K562 (cell line): ENCODE results near the gene MESP1. TPM values are rescaled to one million over a fixed set of nuclear protein-coding genes. Genes with fewer than 3 reads are reported as not detected.

ENCODE experiments used
- ATF4 ChIP-seq: fragments of 450-650 bp; formaldehyde crosslinking; IDR thresholded peaks from 2 replicates; pipeline ENCODE4 v1.4.0; 2022; ENCODE audit warnings: mild to moderate bottlenecking, moderate library complexity
- ATF7 ChIP-seq: fragments of 450-650 bp; IDR thresholded peaks from 2 replicates; pipeline ENCODE4 v1.7.1; 2014; ENCODE audit warnings: mild to moderate bottlenecking, moderate library complexity
- CBX3 ChIP-seq, 2 experiments: IDR thresholded peaks; 1 replicate in 1 of 2; 2 replicates in 1 of 2; pipeline ENCODE4 v1.6.1; 2012; ENCODE audit warnings: inconsistent platforms in 2 of 2, low read length in 2 of 2, borderline replicate concordance in 1 of 2, control low read depth in 1 of 2
- CHCHD3 ChIP-seq: fragments of 250-450 bp; sonication (Bioruptor Pico); IDR thresholded peaks from 2 replicates; pipeline ENCODE4 v2.1.2; 2022; ENCODE audit warnings: mild to moderate bottlenecking
- CREBBP ChIP-seq: IDR thresholded peaks from one replicate; pipeline ENCODE4 v1.6.1; 2012; ENCODE audit warnings: low read depth, mild to moderate bottlenecking, control low read depth, inconsistent platforms, low read length
- E2F3 ChIP-seq: fragments of 250-450 bp; sonication (Bioruptor Pico); IDR thresholded peaks from 2 replicates; pipeline ENCODE4 v1.4.0; 2020; ENCODE audit warnings: mild to moderate bottlenecking
- EHMT2 ChIP-seq: fragments of 450-650 bp; IDR thresholded peaks from 2 replicates; pipeline ENCODE4 v1.6.1; 2018; ENCODE audit warnings: antibody characterized with exemption
- HMGN3 ChIP-seq: IDR thresholded peaks from 2 replicates; pipeline ENCODE4 v1.6.1; 2011; ENCODE audit warnings: borderline replicate concordance, low read depth, mild to moderate bottlenecking, mixed read lengths, low read length; ENCODE audit not compliant: insufficient read length; ENCODE audit errors: extremely low read depth
- KLF13 ChIP-seq: fragments of 450-650 bp; IDR thresholded peaks from 2 replicates; pipeline ENCODE4 v1.6.1; 2016; ENCODE audit warnings: missing genetic modification characterization, low read depth, mild to moderate bottlenecking, missing compliant biosample characterization, moderate library complexity, borderline replicate concordance
- MCM3 ChIP-seq: fragments of 450-650 bp; IDR thresholded peaks from 2 replicates; pipeline ENCODE4 v1.6.1; 2016
- NCOA2 ChIP-seq, 2 experiments: fragments of 450-650 bp; IDR thresholded peaks; 2 replicates each; pipeline ENCODE4 v1.6.1; 2018; ENCODE audit warnings: mild to moderate bottlenecking in 2 of 2, moderate library complexity in 1 of 2; ENCODE audit not compliant: partially characterized antibody in 2 of 2
- PHTF2 ChIP-seq: fragments of 250-450 bp; sonication (Bioruptor Pico); IDR thresholded peaks from 2 replicates; pipeline ENCODE4 v1.5.0; 2021; ENCODE audit warnings: mild to moderate bottlenecking
- RREB1 ChIP-seq: fragments of 250-450 bp; sonication (Bioruptor Pico); IDR thresholded peaks from 2 replicates; pipeline ENCODE4 v1.4.0; 2020
- SRSF1 ChIP-seq: fragments of 200-400 bp; formaldehyde crosslinking; IDR thresholded peaks from 2 replicates; pipeline ENCODE4 v1.6.1; 2017; ENCODE audit warnings: mild to moderate bottlenecking, low read depth, low read length, moderate library complexity
- STAT6 ChIP-seq: sonication (generic); formaldehyde crosslinking; IDR thresholded peaks from 2 replicates; pipeline ENCODE4 v1.8.1; 2023; ENCODE audit warnings: mild to moderate bottlenecking, missing genetic modification reagents
- TRIM28 ChIP-seq: fragments of 450-650 bp; IDR thresholded peaks from 2 replicates; pipeline ENCODE4 v1.6.1; 2017
- ZBED1 ChIP-seq: IDR thresholded peaks from 2 replicates; pipeline ENCODE4 v1.6.1; 2014
- ZKSCAN1 ChIP-seq: fragments of 150-350 bp; IDR thresholded peaks from 2 replicates; pipeline ENCODE4 v1.6.1; 2016; ENCODE audit warnings: low read depth, low read length
- ZKSCAN8 ChIP-seq: fragments of 200-800 bp; sonication (Bioruptor generic); IDR thresholded peaks from 2 replicates; pipeline ENCODE4 v1.6.1; 2016; ENCODE audit warnings: missing genetic modification characterization, missing compliant biosample characterization
- ZNF121 ChIP-seq: sonication (generic); formaldehyde crosslinking; conservative IDR thresholded peaks from 2 replicates; pipeline ENCODE4 v1.8.0; 2022; ENCODE audit warnings: missing genetic modification reagents
- ZNF263 ChIP-seq: sonication (generic); formaldehyde crosslinking; IDR thresholded peaks from 2 replicates; pipeline ENCODE4 v1.8.0; 2022; ENCODE audit warnings: mild to moderate bottlenecking, missing genetic modification reagents, borderline replicate concordance
- polyA plus RNA-seq, 8 experiments: library from polyadenylated mRNA; depleted of rRNA in 4 of 8; stranded (reverse) in 5 of 8; unstranded in 3 of 8; fragments of >200 nt; fragmentation: Nextera tagmentation in 2 of 8; fragmentation: Illumina TruSeq in 1 of 8; extraction: Ambion mirVana in 2 of 8; extraction: Trizol in 1 of 8; gene quantifications; 2 replicates each; pipeline versions ENCODE4 v1.2.1 to v1.2.3, GENCODE V29; 2011 to 2014; ENCODE audit warnings: inconsistent platforms in 1 of 8, missing spikeins in 1 of 8
- total RNA-seq, 7 experiments: library from RNA; depleted of rRNA in 6 of 7; stranded (reverse); fragments of >200 nt in 6 of 7; fragmentation: Illumina TruSeq in 2 of 7; extraction: Trizol in 2 of 7; gene quantifications; 2 replicates each; pipeline versions ENCODE4 v1.2.1 to v1.2.3, GENCODE V29; 2011 to 2021; ENCODE audit warnings: low replicate concordance in 1 of 7

The MESP1 gene
- total and polyA plus RNA-seq, 9 of the 15 experiments (the other 6 are each of a cell fraction or from before 2014, with no cell fraction given) = 0.14 to 1.1 (median 0.36) TPM; not detected in 4

DNA sequence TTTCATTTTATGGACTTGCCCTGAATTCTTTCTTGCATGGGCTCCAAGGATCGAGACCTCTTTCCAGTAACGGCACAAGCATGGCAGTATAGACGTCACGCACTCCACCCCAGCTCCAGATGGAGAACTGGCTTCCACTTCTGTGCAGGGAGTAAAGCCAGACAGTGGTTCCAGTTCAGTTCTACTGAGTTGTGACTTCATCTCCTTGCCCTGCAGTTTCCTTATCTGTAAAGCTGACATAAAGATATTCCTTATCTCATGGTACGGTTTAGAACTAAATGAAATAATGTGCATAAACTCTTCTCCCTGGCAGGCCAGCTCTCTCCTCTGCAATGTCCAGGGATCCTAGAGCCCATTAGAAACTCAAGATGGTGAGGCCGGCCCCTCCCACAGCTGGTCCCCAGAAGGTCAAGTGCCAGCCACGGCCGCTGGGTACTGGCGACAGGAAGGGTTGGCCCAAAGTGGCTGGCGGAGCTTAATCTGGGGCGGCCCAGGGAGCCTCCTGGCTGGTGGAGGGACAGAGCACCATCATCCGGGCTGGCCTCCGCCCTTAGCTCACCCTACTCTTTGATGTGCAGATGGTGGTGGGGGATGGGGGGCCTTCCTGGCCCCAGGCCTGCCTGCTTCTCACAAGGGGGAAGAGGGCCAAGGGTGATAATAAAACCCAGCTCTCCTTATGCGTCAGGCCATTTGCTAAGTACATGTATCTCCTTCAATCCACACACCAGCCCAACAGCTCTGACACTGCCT is 32.2 kb upstream of the MESP1 start (continued):
- TF ChIP-seq ZKSCAN8 (CRISPR knock-in tag) (no peak), MCM3 (no peak), NCOA2 (IDR thresholded peaks at IDR 0.05; ENCODE audit: partially characterized antibody in 2 of 2) (no peak), TRIM28 (no peak), ZNF121 (CRISPR knock-in tag) (no peak), SRSF1 (no peak), CHCHD3 (no peak), HMGN3 (peak; percentile 14), PHTF2 (no peak), E2F3 (CRISPR knock-in tag) (no peak), KLF13 (tag) (no peak), ZKSCAN1 (no peak), CREBBP (no peak), ZBED1 (no peak), CBX3 (IDR thresholded peaks at IDR 0.05; ENCODE audit: borderline replicate concordance in 1 of 2, low read length in 2 of 2) (no peak), EHMT2 (no peak), ATF4 (no peak), ZNF263 (CRISPR knock-in tag) (no peak), ATF7 (peak; percentile 60; the same call in 1 of the 2 replicates), STAT6 (no peak), RREB1 (CRISPR knock-in tag) (no peak)
